CD14-positive monocyte (primary cell): Measurements from ENCODE around the gene KREMEN1. TPM values are rescaled to one million over a fixed set of nuclear protein-coding genes. Genes with fewer than 3 reads are reported as not detected.

ENCODE experiments used
- DNase-seq, 3 donors: peaks; one replicate each; pipeline ENCODE4 v3.0.0-alpha.2; 2011 to 2022
- H2AFZ ChIP-seq: 2 replicates; pipeline ENCODE4 v1.6.0; 2012; ENCODE audit warnings: mild to moderate bottlenecking, low read depth, low read length, inconsistent platforms; ENCODE audit not compliant: insufficient read depth, poor library complexity, severe bottlenecking
- H3K27ac ChIP-seq, 2 donors: 1 replicate in 1 of 2; 2 replicates in 1 of 2; pipeline ENCODE4 v1.5.1; 2012 to 2013; ENCODE audit warnings: low read length in 2 of 2, control low read depth in 1 of 2, inconsistent platforms in 1 of 2, low read depth in 1 of 2, mild to moderate bottlenecking in 1 of 2
- H3K27me3 ChIP-seq, 2 donors: one replicate each; pipeline versions ENCODE4 v1.6.0 to v1.6.1; 2011 to 2013; ENCODE audit warnings: low read length in 2 of 2; ENCODE audit not compliant: control insufficient read depth in 2 of 2, insufficient read depth in 2 of 2
- H3K36me3 ChIP-seq, 2 donors: replicated peaks in 1 of 2; 1 replicate in 1 of 2; 2 replicates in 1 of 2; pipeline versions ENCODE4 v1.5.1 to v1.6.1; 2012 to 2013; ENCODE audit warnings: low read length in 2 of 2, control low read depth in 1 of 2, inconsistent platforms in 1 of 2, mild to moderate bottlenecking in 1 of 2; ENCODE audit not compliant: insufficient read depth in 2 of 2, control insufficient read depth in 1 of 2
- H3K4me1 ChIP-seq, 2 donors: 1 replicate in 1 of 2; 2 replicates in 1 of 2; pipeline versions ENCODE4 v1.5.1 to v1.6.1; 2012 to 2013; ENCODE audit warnings: low read length in 2 of 2, control low read depth in 1 of 2, inconsistent platforms in 1 of 2, mild to moderate bottlenecking in 1 of 2, moderate library complexity in 1 of 2; ENCODE audit not compliant: insufficient read depth in 2 of 2, control insufficient read depth in 1 of 2
- H3K4me2 ChIP-seq: replicated peaks from 2 replicates; pipeline ENCODE3; 2012; ENCODE audit warnings: low read length, moderate library complexity, mild to moderate bottlenecking; ENCODE audit not compliant: poor library complexity, severe bottlenecking; ENCODE audit errors: extremely low read depth
- H3K4me3 ChIP-seq, 3 experiments: fragments of 200-600 bp in 1 of 3; sonication (generic) in 1 of 3; replicated peaks in 1 of 3; 1 replicate in 2 of 3; 2 replicates in 1 of 3; pipeline ENCODE4 v1.5.1; 2011 to 2013; ENCODE audit warnings: low read length in 3 of 3, mild to moderate bottlenecking in 3 of 3, control low read depth in 2 of 3, low read depth in 2 of 3, inconsistent platforms in 1 of 3, moderate library complexity in 1 of 3
- H3K79me2 ChIP-seq: 2 replicates; pipeline ENCODE4 v1.6.0; 2012; ENCODE audit warnings: mild to moderate bottlenecking, control low read depth, inconsistent platforms, low read length, moderate library complexity; ENCODE audit not compliant: insufficient read depth
- H3K9ac ChIP-seq: 2 replicates; pipeline ENCODE4 v1.6.0; 2017; ENCODE audit warnings: low read length, mild to moderate bottlenecking; ENCODE audit not compliant: insufficient read depth, poor library complexity, severe bottlenecking
- H3K9me3 ChIP-seq, 2 donors: replicated peaks in 1 of 2; 1 replicate in 1 of 2; 2 replicates in 1 of 2; pipeline versions ENCODE4 v1.5.1 to v1.6.1; 2012 to 2013; ENCODE audit warnings: low read length in 2 of 2, control low read depth in 1 of 2; ENCODE audit not compliant: control insufficient read depth in 1 of 2, insufficient read depth in 1 of 2
- H4K20me1 ChIP-seq: 2 replicates; pipeline ENCODE4 v1.6.0; 2012; ENCODE audit warnings: mild to moderate bottlenecking, low read length, control low read depth, moderate library complexity; ENCODE audit not compliant: insufficient read depth
- H3K27ac Mint-ChIP-seq, 7 donors: one replicate each; pipeline ENCODE4 v1.8.0; 2020; ENCODE audit warnings: mild to moderate bottlenecking in 7 of 7, mixed read lengths in 7 of 7, moderate library complexity in 6 of 7, inconsistent platforms in 2 of 7
- H3K27me3 Mint-ChIP-seq, 3 donors: one replicate each; pipeline ENCODE4 v1.8.0; 2021 to 2022; ENCODE audit warnings: low read depth in 3 of 3, mild to moderate bottlenecking in 3 of 3, mixed read lengths in 3 of 3, moderate library complexity in 3 of 3, inconsistent platforms in 1 of 3
- H3K36me3 Mint-ChIP-seq, 2 donors: one replicate each; pipeline ENCODE4 v1.8.0; 2020; ENCODE audit warnings: mixed read lengths in 2 of 2, inconsistent platforms in 1 of 2, mild to moderate bottlenecking in 1 of 2
- H3K4me1 Mint-ChIP-seq: one replicate; pipeline ENCODE4 v1.8.0; 2020; ENCODE audit warnings: mild to moderate bottlenecking, mixed read lengths
- H3K4me3 Mint-ChIP-seq, 2 donors: one replicate each; pipeline ENCODE4 v1.8.0; 2020; ENCODE audit warnings: mild to moderate bottlenecking in 2 of 2, mixed read lengths in 2 of 2, moderate library complexity in 1 of 2
- H3K9me3 Mint-ChIP-seq, 7 donors: one replicate each; pipeline ENCODE4 v1.8.0; 2020 to 2022; ENCODE audit warnings: mixed read lengths in 7 of 7, mild to moderate bottlenecking in 6 of 7, moderate library complexity in 6 of 7, inconsistent platforms in 2 of 7
- WGBS: methylation state at CpG from one replicate; pipeline ENCODE4 v1.1.5; 2013; ENCODE audit warnings: missing lambda C conversion rate; ENCODE audit not compliant: insufficient coverage; 5-methylcytosine and 5-hydroxymethylcytosine counted together
- intact Hi-C, 2 donors: fragments of 100-400 bp; cut with micrococcal nuclease; formaldehyde crosslinking; loops; one replicate each; pipeline versions ENCODE4 v1.15.0 to v1.15.1; 2023
- polyA plus RNA-seq, 3 donors: library from polyadenylated mRNA; depleted of rRNA in 1 of 3; unstranded in 2 of 3; stranded (reverse) in 1 of 3; fragments of 300-500 nt in 2 of 3; fragments of >200 nt in 1 of 3; fragmentation: Illumina TruSeq in 2 of 3; gene quantifications; 1 replicate in 2 of 3; 2 replicates in 1 of 3; pipeline ENCODE4 v1.2.3, GENCODE V29; 2012 to 2021
- TF ChIP-seq, protein P1 (sequence below): fragments of 200-600 bp; IDR thresholded peaks from one replicate; pipeline ENCODE4 v1.8.0; 2022; ENCODE audit warnings: antibody characterized with exemption, mild to moderate bottlenecking

Gene KREMEN1
- polyA plus RNA-seq, 3 donors = 0.47 to 1.6 (median 0.69) TPM

DNA sequence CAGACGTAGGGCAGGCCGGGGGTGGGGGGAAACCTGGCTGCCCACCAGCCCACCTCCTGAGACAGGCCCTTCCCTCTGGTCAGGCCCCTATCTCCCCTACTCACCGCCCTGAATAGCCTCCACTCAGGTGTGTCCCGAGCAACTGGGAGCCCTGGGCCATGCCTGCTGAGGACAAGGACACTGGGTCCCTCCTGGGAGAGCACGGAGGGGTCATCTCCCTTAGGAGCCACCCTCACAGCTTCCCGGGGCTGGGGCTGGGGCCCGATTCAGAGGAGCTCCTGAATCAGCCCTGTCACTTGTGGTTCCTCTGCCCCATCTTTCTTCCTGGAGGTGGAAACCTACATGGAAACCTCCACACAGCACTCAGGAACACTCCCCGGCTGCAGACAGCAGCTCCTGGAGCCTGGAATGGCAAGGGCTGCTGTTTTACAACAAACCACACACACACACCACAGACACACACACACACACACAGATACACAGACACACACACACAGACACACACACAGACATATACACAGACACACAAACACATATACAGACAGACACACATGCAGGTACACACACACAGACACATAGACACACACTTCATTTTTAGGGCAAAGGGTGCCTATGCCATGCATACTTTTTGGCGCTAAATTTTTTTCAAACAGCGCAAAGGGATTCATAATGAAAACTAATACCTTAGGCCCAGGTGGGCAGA, 123.3 kb downstream of the KREMEN1 start:
- no peaks in the 10 kb centered on the region for H3K4me1 ChIP-seq
- Mint-ChIP-seq H3K4me1 (no peaks in the 10 kb centered on the region), H3K27ac (peak overlapping the region in 1 of 7 donors; percentile 63), H3K4me3 (no peak overlapping the region), H3K27me3 (peaks cover 0 to 3% (median 0%) of the 10 kb centered on the region in 3 donors), H3K36me3 (no peaks in the 10 kb centered on the region), H3K9me3 (peaks cover 0 to 5% (median 3%) of the 10 kb centered on the region in 7 donors)
- H3K36me3 ChIP-seq = no peaks in the 10 kb centered on the region
- no peaks in the 10 kb centered on the region for H3K27me3 ChIP-seq
- no peak overlapping the region for H3K4me3 ChIP-seq
- H3K9me3 ChIP-seq = no peaks in the 10 kb centered on the region
- no peak overlapping the region for H3K9ac ChIP-seq
- no peak for DNase-seq
- intact Hi-C loops = no loop called here
- no peak overlapping the region for H3K4me2 ChIP-seq
- no peaks in the 10 kb centered on the region for H4K20me1 ChIP-seq
- H3K27ac ChIP-seq = no peak overlapping the region
- H2AFZ ChIP-seq = no peak overlapping the region
- 51% methylated on average over 10 of the region's 10 CpGs for WGBS
- no peaks in the 10 kb centered on the region for H3K79me2 ChIP-seq
- TF ChIP-seq, protein P1, sequence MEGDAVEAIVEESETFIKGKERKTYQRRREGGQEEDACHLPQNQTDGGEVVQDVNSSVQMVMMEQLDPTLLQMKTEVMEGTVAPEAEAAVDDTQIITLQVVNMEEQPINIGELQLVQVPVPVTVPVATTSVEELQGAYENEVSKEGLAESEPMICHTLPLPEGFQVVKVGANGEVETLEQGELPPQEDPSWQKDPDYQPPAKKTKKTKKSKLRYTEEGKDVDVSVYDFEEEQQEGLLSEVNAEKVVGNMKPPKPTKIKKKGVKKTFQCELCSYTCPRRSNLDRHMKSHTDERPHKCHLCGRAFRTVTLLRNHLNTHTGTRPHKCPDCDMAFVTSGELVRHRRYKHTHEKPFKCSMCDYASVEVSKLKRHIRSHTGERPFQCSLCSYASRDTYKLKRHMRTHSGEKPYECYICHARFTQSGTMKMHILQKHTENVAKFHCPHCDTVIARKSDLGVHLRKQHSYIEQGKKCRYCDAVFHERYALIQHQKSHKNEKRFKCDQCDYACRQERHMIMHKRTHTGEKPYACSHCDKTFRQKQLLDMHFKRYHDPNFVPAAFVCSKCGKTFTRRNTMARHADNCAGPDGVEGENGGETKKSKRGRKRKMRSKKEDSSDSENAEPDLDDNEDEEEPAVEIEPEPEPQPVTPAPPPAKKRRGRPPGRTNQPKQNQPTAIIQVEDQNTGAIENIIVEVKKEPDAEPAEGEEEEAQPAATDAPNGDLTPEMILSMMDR = no peak

DNA sequence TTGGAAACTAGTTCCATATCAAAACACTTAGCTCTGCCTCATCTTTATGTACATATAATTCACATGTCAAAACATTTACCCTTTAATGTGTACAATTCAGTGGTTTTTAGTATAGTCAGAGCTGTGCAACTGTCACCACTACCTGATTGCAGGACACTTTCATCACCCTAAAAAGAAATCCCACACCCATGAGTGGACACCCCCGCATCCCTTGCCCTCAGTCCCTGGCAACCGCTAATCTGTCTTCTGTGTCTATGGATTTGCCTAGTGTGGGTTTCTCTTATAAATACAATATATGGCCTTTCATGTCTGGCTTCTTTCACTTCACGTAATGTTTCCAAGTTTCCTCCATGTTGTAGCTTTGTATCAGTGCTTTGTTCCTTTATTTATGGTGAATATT, 124.3 kb downstream of the KREMEN1 start:
- Histone ChIP-seq H3K9ac (no peak overlapping the region), H3K79me2 (no peaks in the 10 kb centered on the region), H3K36me3 (no peaks in the 10 kb centered on the region), H4K20me1 (no peaks in the 10 kb centered on the region), H3K4me2 (no peak overlapping the region), H2AFZ (no peak overlapping the region), H3K4me1 (peaks cover 0 to 3% of the 10 kb centered on the region in 2 donors), H3K27me3 (no peaks in the 10 kb centered on the region), H3K4me3 (no peak overlapping the region), H3K27ac (no peak overlapping the region), H3K9me3 (no peaks in the 10 kb centered on the region)
- no CpG with 5 or more reads among the region's 3 CpGs for WGBS
- intact Hi-C loops = no loop called here
- peaks cover 0 to 5% (median 3%) of the 10 kb centered on the region in 7 donors for H3K9me3 Mint-ChIP-seq
- peaks cover 1 to 11% (median 2%) of the 10 kb centered on the region in 3 donors for H3K27me3 Mint-ChIP-seq
- H3K4me1 Mint-ChIP-seq = peaks cover 2% of the 10 kb centered on the region
- no peak for DNase-seq
- no peaks in the 10 kb centered on the region for H3K36me3 Mint-ChIP-seq
- TF ChIP-seq, protein P1 = no peak
- no peak overlapping the region for H3K4me3 Mint-ChIP-seq
- H3K27ac Mint-ChIP-seq = no peak overlapping the region
